GM18519 (cell line): ENCODE data around the gene NEDD4.
"Not testable (repeated sequence)": the region's sequence is repeated elsewhere in the genome, so short reads cannot be mapped to it uniquely, and the experiment has no call there.

Experiments used
- ATAC-seq: cut with Tn5 transposase; IDR thresholded peaks from one replicate; pipeline ENCODE4 v1.9.1; 2021; ENCODE audit warnings: mild to moderate bottlenecking, moderate library complexity; ENCODE audit not compliant: unreplicated experiment, low FRiP score

NEDD4 gene

DNA sequence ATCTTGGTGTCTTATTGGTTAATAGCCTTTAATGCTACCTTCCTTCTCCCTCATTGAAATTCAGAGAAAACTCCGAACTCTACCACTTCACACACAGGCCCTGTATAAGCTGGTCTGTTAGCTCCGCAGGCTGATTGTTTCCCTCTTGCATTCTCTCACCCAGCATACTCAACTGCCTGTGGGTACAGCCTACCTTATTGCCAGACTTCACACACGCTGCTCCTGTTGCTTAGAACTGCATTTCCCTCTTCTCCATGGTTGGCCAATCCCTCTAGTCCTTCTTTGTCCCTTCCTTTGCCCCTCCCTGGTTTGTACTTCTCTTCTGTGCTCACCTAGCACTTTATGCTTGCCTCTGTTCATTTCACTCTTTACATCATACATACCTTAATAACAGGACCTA, 157.5 kb downstream of the NEDD4 start:
- ATAC-seq, result no peak

DNA sequence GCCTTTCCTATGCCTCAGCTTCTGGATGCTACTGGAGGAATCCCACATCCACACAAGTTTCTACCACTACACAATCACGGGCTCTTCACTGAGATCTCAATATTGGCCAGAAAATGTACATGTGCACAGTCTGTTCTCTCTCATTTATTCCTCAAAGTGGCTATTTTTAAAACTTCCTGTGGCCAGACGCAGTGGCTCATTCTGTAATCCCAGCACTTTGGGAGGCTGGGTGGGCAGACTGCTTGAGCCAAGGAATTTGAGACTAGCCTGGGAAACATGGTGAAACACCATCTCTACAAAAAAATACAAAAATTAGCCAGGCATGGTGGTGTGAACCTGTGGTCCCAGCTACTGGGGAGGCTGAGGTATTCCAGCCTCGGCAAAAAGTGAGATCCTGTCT, 159.1 kb downstream of the NEDD4 start:
- no peak for ATAC-seq

- peak; percentile 60 for ATAC-seq
Measured at GRCh38 chr15:55829826-55830225, 163.6 kb downstream of the NEDD4 start.

DNA sequence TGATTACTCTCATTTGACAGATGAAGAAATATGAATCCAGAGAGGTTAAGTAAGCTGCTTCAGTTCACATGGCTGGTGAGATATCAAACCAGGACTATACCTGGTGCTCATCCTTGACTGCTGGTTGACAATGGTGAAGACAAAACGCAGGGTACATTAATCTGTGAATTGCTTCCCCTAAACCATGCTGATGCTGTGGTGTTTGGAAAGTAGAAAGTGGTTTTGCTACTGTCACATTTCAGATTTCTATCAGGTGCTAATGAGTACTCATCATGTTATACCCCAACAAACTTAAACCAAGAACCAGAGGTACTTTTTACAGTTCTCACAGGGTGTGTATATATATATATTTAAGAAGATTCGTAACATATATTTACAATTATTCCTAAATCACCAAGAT, 165.5 kb downstream of the NEDD4 start:
- ATAC-seq, result no peak

- no peak for ATAC-seq
Measured at GRCh38 chr15:55827204-55827603, 166.2 kb downstream of the NEDD4 start.

DNA sequence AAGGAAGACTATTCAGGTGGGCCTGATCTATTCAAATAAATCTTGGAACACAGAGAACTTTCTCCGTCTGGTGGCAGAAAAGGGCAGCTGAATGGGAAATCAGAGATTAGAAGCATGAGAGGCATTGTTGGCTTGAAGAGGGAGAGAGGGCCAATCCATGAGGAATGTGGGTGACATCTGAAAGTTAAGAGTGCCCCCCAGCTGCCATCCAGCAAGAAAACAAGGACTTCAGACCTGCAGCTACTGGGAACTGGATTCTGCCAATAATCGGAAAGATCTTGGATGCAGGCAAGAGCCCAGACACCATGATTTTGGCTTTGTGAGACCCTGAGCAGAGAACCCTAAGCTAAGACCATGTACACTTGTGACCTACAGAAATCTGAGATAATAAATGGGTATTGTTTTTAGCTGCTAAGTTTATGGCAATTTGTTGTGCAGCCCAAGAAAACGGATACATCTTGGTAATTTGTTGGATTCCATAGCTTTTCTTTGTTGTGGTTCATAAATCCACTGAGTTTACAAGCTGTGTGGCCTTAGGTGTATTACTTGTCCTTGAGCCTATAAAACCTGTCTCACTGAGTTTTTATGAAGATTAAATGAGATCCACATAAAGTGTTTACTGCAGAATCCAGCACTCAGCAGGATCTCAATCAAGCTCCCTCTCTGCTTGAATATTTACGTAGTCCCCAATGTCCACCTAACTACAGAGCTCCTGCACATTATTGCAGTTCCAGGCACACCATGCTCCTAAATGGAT, 168.4 kb downstream of the NEDD4 start:
- ATAC-seq, result no peak

DNA sequence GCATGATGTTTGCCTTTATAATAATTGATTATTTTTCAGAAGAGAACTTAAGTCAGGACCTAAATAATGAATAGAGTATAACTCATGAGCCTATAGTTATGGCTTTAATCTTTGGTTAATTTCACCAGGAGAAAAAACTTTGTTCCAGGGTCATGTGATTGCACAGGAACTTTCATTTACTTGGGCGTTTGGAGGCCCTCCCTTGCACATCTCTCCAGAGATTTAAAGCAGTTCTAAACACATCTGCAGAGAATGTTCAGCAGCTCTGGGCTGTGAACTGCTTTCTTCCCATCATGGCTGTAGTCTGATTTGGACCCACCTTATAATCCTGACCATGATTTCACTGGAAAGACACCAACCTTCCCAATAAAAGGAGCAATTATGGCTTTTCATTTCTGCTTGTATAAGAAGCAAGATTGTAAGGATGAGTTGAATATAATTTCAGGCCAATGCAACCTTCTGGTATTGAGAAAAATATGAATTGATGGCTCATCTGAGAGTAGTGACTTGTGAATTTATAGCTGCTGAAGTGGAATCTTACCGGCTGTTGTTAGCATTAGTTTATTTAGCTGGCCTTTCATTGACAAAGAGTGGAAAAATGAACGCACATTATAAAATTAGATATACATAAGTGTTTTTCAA, 169.6 kb downstream of the NEDD4 start:
- no peak for ATAC-seq

- ATAC-seq, result no peak
Measured at GRCh38 chr15:55823191-55823670, 170.2 kb downstream of the NEDD4 start.

DNA sequence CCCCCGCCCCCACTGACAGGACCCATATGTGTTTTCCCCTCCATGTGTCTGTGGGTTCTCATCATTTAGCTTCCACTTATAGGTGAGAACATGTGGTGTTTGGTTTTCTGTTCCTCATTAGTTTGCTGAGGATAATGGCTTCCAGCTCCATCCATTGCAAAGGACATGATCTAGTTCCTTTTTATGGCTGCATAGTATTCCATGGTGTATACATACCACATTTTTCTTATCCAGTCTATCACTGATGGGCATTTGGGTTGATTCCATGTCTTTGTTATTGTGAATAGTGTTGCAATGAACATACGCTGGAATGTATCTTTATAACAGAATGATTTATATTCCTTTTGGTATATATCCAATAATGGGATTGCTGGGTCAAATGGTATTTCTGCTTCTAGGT, 171.7 kb downstream of the NEDD4 start:
- ATAC-seq, result not testable (repeated sequence)

GRCh38 chr15:55820043-55820442, 173.4 kb downstream of the NEDD4 start:
- no peak for ATAC-seq

DNA sequence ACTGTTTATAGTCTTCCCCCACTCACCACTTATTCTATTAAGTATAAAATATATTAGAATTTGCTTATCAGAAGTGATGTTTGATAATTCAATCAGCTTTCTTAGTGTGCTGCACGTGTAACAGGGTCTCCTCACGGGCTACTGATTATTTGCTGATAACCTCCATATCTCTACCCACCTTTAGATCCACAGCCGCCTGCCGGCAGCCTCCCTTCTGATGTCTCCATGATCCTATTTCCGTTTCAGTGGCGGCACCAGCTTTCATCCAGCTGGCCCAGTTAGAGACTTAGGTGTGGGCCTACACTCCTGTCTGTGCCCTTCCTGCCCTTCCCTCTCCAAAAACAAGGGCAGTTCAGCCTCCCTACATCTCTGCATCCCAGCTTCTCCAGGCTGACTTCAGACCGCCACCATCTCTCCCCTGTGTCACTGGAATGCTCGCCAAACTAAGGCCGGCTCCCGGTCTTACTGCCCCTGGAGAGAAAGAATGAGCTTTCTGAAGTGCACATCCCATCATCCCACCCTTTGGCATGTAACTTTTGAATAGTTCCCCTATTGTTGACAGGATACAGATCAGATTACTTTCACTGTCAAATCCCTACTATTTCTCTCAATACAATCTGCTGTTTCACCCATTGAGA, 173.9 kb downstream of the NEDD4 start:
- no peak for ATAC-seq

DNA sequence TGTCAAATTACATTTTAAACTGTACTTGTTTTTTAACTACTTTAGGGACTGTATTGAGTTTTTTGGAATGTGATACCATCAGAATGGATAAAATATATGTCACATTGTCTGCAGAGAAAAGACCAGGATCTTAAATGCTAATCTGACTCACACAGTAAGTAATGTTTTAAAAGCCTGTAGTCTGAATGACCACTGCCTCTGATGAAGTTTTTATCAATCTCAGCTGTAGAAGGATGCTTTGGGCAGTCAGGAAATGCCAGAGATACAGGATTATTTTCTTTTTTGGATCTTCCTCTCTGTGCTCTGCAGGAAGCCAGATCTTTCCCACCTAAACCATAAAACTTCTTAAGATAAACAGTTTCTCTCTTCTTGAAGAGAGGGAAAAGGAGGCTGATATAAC, 177.4 kb downstream of the NEDD4 start:
- ATAC-seq, result no peak

DNA sequence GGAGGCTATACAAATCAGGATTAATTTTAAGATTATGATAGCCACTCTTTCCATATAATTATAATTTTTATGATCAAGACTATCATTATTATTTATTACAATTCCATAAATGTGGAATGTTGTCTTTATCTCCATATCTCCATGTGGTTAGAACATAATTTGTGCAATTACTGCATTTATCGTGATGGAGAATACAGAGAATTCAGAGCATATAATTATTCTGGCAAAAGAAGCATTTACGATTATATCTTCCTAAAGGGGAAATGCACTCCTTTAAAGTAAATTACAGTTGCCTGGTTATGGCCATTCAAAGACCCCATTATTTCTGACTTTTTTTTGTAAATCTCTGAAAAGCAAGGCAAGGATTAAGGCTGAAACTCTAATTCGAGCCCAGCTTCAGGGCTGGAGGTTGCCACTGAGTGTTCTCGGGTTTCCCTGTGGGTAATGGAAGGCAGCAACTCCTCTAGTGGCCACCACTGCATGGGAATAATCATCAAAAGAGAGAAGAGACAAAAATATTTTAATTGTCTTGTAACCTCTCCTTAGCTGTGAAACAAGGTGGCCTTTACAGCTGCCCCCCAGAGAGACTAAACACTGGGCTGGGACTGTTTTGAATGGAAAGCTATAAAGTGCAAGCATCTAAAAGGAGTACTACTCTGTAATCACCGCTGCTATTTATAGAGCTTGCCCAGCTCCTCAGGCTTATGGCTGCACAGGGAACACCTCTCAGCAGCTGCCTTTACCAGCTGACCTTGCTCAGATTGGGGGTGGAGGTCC, 190.6 kb downstream of the NEDD4 start:
- ATAC-seq, result no peak

GRCh38 chr15:55800216-55800615, 193.2 kb downstream of the NEDD4 start:
- ATAC-seq, result no peak

GRCh38 chr15:55799291-55800212, 193.9 kb downstream of the NEDD4 start:
- ATAC-seq, result no peak

- ATAC-seq, result no peak
Measured at GRCh38 chr15:55796321-55796965, 197.0 kb downstream of the NEDD4 start.

DNA sequence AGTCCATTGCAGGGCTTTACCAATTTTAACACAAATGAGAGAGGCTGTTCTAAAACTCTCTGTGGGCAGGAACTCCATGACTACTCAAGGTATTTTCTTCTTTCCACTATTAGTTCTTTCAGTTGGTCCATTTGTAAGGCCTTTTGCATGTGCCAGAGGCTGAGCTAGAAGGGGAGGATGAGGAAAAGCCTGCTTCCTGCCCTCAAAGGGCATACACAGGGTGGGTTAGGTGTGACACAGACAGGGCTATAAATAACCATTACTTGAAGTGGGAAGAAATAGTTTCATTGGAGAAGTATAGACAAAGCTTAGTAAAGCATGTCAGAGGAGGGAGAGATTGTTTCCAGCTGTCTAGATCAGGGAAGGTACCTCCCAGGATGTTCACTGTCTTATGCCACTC, 198.4 kb downstream of the NEDD4 start:
- no peak for ATAC-seq

GRCh38 chr15:55791551-55792400, 201.6 kb downstream of the NEDD4 start:
- no peak for ATAC-seq
